ACC112 (cell line): ENCODE results near the gene ARNT2.

Experiments
- H2AFZ ChIP-seq: fragments of 200-600 bp; sonication (generic); one replicate; pipeline ENCODE4 v1.6.0; 2017; ENCODE audit warnings: antibody characterized with exemption, low read length; ENCODE audit not compliant: unreplicated experiment
- H3K27ac ChIP-seq: fragments of 200-600 bp; sonication (generic); 2 replicates; pipeline ENCODE4 v1.5.1; 2014; ENCODE audit warnings: low read depth, mild to moderate bottlenecking, antibody characterized with exemption, low read length, moderate library complexity
- H3K27me3 ChIP-seq: fragments of 200-600 bp; sonication (generic); 2 replicates; pipeline ENCODE4 v1.6.1; 2014; ENCODE audit warnings: mild to moderate bottlenecking, antibody characterized with exemption, low read length, moderate library complexity, mixed read lengths; ENCODE audit not compliant: insufficient read depth
- H3K36me3 ChIP-seq: fragments of 200-600 bp; sonication (generic); 2 replicates; pipeline ENCODE4 v1.6.1; 2016; ENCODE audit warnings: mild to moderate bottlenecking, antibody characterized with exemption, low read length, moderate library complexity, mixed read lengths; ENCODE audit not compliant: insufficient read depth
- H3K4me1 ChIP-seq: fragments of 200-600 bp; sonication (generic); one replicate; pipeline ENCODE4 v1.6.1; 2016; ENCODE audit warnings: low read length, mixed read lengths; ENCODE audit not compliant: insufficient read depth, unreplicated experiment, control insufficient read depth
- H3K4me3 ChIP-seq: fragments of 200-600 bp; sonication (generic); 2 replicates; pipeline ENCODE4 v1.5.1; 2014; ENCODE audit warnings: mild to moderate bottlenecking, low read depth, low read length
- H3K79me2 ChIP-seq: fragments of 200-600 bp; sonication (generic); one replicate; pipeline ENCODE4 v1.6.0; 2016; ENCODE audit warnings: low read length; ENCODE audit not compliant: control insufficient read depth, unreplicated experiment, insufficient read depth

The ARNT2 gene

DNA sequence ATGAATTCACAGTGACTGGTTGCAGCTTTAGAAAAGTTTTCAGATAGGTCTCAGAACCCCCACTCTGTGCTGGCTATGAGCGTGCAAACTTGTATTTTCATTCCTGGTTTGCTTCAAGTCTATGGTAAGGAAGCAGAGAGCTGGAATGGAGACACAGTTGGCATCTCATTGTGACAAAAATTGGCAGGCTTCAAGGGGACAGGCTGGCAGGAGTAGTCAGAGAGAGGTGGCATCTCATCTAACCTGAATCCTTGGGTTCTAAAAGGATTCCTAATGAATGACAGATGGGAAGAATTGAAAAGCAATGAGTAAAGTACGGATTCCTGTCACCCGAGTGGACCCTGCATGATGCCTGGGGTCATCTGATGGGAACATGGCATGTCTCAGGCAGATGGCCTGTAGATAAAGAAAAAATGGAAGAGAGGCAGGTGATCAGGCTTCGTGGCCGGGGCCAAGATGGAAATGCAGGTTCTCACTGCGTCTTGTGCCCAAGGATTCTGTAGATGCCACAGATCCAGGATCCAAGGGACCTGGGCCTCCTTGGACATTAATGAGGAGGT, 201.5 kb downstream of the ARNT2 start:
- Histone ChIP-seq H3K4me1 (peaks cover 9% of the 10 kb centered on the region), H3K27me3 (no peaks in the 10 kb centered on the region), H3K4me3 (no peak overlapping the region), H3K27ac (no peak overlapping the region), H3K36me3 (no peaks in the 10 kb centered on the region), H2AFZ (no peak overlapping the region), H3K79me2 (no peaks in the 10 kb centered on the region)

DNA sequence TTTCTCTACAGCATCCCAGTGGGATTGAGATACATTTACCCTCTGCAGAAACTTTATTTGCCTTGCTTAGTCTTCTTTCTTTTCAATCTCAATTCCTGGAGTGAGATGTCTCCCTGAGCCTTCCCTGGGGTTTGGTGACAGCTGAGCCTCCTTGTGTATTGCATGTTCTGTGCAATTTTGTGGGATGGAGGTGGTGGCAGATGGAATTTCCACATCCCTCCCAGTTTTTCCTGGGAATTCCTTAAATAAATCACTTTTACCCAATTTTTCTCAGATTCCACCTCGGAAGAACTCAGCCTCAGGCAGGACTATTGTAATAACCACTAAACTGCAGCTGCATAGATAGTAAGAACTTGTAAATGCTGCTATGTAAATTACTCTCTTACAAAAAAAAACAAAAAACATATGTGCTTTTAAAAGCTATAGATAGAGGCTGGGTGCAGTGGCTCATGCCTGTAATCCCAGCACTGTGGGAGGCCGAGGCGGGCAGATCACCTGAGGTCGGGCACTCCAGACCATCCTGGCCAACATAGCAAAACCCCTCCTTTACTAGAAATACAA, 202.4 kb downstream of the ARNT2 start:
- Histone ChIP-seq H3K4me1 (peaks cover 9% of the 10 kb centered on the region), H3K79me2 (no peaks in the 10 kb centered on the region), H3K27me3 (no peaks in the 10 kb centered on the region), H3K4me3 (no peak overlapping the region), H3K36me3 (no peaks in the 10 kb centered on the region), H3K27ac (no peak overlapping the region), H2AFZ (no peak overlapping the region)

DNA sequence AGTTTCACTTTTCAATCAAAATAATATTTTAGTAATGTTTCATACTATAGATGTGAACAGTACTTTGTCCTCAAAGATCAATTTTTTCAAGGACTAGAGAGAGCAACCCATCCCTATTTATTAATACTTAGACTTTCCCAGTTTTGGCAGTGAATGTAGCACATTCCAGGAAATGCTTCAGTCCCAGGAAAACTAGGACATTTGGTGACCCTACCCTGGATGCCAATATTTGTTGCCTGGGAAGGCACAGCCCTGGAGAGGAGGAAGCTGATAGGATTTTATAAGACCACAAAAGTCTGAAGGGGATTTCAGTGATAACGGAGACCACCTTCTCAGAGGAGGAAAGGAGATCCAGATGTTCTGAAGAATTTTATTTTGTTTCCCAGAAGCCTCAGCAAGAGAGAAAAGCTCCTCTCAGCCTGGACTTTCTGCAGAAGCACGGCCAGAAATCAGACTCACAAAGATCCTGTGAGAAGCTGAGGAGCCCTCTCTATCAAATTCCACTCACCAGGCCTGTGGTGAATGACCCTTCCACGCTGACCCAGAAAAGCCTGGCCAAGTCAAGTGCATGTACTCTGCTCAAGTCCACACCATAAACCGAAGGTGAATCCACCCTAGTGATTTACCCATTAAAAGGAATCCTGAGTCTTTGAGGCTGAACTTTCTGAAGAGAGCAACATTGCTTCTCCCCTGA, 203.3 kb downstream of the ARNT2 start:
- no peak overlapping the region for H3K27ac ChIP-seq

DNA sequence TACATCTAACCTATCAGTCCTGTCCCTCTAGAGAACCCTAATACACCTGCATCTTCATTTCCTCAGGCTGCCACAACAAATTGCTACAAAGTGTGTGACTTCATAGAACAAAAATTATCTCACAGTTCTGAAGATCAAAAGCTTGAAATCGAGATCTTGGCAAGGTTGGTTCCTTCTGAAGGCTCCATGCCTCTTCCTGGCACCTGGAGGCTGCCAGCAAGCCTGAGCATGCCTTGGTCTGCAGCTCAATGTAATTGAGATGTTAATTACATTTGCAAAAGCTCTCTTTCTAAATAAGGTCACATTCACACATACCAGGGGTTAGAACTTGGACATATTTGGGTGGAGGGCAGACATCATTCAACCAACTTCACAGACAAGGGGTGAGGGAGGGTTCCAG, 204.5 kb downstream of the ARNT2 start:
- Histone ChIP-seq H3K79me2 (no peaks in the 10 kb centered on the region), H3K4me3 (no peak overlapping the region), H2AFZ (no peak overlapping the region), H3K4me1 (peaks cover 9% of the 10 kb centered on the region), H3K27ac (no peak overlapping the region), H3K27me3 (no peaks in the 10 kb centered on the region), H3K36me3 (no peaks in the 10 kb centered on the region)

More for the DNA sequence above, 203.3 kb downstream of the ARNT2 start:
- H2AFZ ChIP-seq, result no peak overlapping the region
- no peaks in the 10 kb centered on the region for H3K79me2 ChIP-seq
- peaks cover 9% of the 10 kb centered on the region for H3K4me1 ChIP-seq
- no peak overlapping the region for H3K4me3 ChIP-seq
- no peaks in the 10 kb centered on the region for H3K27me3 ChIP-seq
- no peaks in the 10 kb centered on the region for H3K36me3 ChIP-seq

DNA sequence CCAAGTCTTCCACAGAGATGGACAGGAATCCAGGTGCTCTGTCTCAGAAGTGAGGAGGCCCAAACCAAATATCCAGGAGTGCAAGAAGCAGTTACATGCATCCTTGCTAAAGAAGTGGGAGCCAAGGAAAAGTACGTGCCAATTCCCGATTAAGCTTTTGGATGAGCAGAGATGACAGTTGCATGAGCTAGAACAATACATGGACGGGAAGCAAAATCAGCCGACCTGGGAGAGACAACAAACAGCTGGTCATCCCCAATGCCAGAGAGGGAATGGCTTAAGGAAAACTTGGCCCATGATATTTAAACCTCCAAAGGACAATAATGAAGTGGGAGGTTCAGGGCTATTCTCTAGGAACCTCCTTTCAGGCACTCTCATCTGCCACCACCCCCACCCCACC, 204.9 kb downstream of the ARNT2 start:
- Histone ChIP-seq H3K27ac (no peak overlapping the region), H3K4me3 (no peak overlapping the region)

DNA sequence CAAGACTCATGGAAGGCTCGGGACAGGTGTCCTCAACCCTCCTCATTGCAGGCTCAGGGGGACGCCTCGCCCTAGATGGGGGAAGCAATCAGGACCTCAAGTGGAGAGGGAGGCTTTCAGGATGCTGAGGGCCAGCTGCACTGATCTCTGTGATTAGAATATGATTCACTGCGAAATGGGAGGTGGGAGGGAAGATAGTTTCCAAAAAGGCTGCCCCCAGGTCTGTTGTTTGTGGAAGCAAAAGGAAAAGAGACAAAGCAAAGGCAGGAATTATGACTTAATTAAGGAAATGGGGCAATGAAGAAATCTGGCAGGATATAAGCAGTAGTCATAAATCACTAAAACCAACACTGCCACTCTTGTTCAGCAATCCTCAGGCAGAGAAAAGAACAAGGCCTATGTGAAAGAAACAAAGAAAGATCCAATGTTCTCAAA, 205.3 kb downstream of the ARNT2 start:
- Histone ChIP-seq H3K4me3 (no peak overlapping the region), H2AFZ (peak overlapping the region; percentile 31), H3K36me3 (no peaks in the 10 kb centered on the region), H3K4me1 (peaks cover 9% of the 10 kb centered on the region), H3K27me3 (no peaks in the 10 kb centered on the region), H3K79me2 (no peaks in the 10 kb centered on the region), H3K27ac (peak overlapping the region; percentile 35; the same call in 1 of the 2 replicates)

More for the DNA sequence above, 204.9 kb downstream of the ARNT2 start:
- H3K36me3 ChIP-seq, result no peaks in the 10 kb centered on the region
- peaks cover 9% of the 10 kb centered on the region for H3K4me1 ChIP-seq
- H3K79me2 ChIP-seq, result no peaks in the 10 kb centered on the region
- no peaks in the 10 kb centered on the region for H3K27me3 ChIP-seq
- no peak overlapping the region for H2AFZ ChIP-seq

DNA sequence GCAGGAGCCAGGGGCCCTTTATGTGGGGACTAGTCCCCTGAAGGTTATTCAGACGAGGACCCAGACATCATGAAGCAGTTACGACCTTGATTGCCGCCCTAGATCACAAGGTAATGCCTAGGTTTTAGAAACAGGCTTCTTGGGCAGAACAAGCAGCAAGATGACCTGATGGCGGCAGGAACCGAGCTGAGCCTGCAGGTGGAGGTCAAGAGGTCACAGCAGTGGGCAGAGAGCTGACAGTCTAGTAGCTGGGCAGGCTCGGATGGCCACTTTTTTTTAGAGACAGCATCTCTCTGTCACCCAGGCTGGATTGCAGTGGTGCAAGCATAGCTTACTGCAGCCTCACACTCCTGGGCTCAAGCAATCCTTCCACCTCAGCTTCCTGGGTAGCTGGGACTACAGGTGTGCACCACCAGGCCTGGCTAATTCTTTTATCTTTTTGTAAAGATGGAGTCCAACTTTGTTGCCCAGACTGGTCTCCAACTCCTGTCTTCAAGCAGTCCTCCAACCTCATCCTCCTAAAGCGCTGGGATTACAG, 207.4 kb downstream of the ARNT2 start:
- H3K36me3 ChIP-seq, result no peaks in the 10 kb centered on the region
- H3K27ac ChIP-seq, result no peak overlapping the region
- no peaks in the 10 kb centered on the region for H3K27me3 ChIP-seq
- no peak overlapping the region for H3K4me3 ChIP-seq
- no peak overlapping the region for H2AFZ ChIP-seq
- peaks cover 23% of the 10 kb centered on the region for H3K4me1 ChIP-seq
- H3K79me2 ChIP-seq, result no peaks in the 10 kb centered on the region

DNA sequence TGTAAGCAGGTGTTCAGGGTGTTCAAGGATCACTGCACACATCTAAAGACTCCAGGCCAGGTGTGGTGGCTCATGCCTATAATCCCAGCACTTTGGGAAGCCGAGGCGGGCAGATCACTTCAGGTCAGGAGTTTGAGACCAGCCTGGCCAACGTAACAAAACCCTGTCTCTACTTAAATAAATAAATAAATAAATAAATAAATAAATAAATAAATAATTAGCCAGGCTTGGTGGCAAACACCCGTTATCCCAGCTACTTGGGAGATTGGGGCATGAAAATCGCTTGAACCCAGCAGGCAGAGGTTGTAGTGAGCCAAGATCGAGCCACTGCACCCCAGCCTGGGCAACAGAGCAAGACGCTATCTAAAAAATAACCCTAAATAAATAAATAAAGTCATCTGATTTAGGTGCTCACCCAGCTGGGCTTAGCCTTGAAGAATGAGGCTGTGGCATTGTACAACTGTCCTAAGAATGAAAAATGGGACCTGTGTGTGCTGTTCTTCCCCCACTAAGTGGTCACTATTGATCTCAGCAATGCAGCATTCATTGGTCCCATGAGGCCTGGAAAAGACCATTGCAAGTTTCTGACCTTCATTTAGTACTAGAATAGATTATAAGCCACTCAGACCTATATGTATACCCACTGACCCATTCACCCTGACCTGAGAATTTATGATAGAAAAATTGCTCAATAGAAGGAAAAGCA, 208.1 kb downstream of the ARNT2 start:
- H3K27me3 ChIP-seq, result no peaks in the 10 kb centered on the region

DNA sequence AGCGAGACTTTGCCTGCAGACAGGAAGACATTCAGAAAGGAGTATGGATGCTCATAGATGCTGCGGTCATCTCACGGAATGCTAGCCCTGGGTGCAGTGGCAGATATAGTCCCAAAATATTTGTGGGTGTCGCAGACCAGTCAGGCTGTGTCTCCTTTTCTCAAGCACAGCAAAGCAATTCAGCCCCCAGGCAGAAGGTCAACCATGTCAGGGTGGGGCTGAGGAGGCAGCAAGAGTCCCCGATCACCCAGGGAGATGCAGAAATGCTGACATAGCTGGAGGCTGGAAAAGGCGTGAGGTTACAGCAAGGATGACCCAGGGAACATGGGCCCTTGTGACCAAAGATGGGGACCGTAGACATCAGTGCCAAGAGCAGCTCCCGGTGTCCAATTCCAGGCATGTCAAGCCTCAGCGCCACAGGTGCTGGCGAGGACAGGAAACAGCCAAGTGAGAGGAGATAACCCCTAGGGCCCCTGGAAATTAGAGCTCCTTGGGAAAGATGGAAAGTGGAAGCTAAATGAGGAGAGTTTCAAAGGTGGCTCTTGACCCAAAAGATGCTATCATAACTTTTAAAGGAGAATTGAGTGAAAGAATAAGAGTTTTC, 209.7 kb downstream of the ARNT2 start:
- Histone ChIP-seq H2AFZ (no peak overlapping the region), H3K27me3 (no peaks in the 10 kb centered on the region), H3K36me3 (no peaks in the 10 kb centered on the region), H3K4me3 (no peak overlapping the region), H3K4me1 (peaks cover 23% of the 10 kb centered on the region), H3K27ac (no peak overlapping the region), H3K79me2 (no peaks in the 10 kb centered on the region)

More for the DNA sequence above, 208.1 kb downstream of the ARNT2 start:
- Histone ChIP-seq H2AFZ (no peak overlapping the region), H3K27ac (no peak overlapping the region), H3K4me1 (peaks cover 26% of the 10 kb centered on the region), H3K79me2 (no peaks in the 10 kb centered on the region), H3K4me3 (no peak overlapping the region), H3K36me3 (no peaks in the 10 kb centered on the region)

DNA sequence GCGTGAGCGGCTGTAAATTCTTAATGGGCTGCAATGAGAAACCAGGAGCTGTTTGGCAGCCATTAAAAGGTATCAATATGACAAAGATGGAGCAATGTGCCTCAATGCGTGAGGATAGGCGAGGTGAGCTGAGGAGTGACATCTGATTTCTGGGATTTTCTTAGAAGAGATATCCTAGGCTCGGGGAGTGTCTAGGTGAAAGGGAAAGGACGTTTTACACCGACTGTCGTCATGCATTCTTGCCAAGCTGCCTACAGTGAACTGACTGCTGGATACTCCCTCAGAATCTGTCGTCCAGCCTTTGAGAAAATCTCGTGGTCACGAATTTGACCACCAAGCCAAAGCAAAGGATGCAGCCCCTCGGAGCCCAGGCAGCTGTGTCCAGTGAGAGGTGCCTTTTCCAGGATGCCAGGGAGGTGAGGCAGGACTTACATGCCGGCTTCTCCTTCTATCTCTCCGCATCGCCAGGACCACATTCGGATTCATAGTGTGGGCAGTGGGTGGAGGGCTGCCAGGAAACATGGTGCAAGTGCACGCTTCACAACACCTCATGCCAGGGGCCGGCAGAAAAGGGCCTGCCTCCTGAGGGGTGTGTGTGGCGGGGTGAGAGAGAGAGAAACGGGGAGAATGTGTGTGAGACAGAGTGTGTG, 210.7 kb downstream of the ARNT2 start:
- Histone ChIP-seq H2AFZ (no peak overlapping the region), H3K4me3 (no peak overlapping the region), H3K4me1 (peaks cover 23% of the 10 kb centered on the region), H3K27ac (peak overlapping the region; percentile 85; the same call in 1 of the 2 replicates), H3K79me2 (no peaks in the 10 kb centered on the region), H3K27me3 (no peaks in the 10 kb centered on the region), H3K36me3 (no peaks in the 10 kb centered on the region)
